A673 (cell line): Measurements from ENCODE around the gene HJURP.

Source experiments
- CTCF ChIP-seq: fragments of 300-800, 200-600 bp; sonication (generic); conservative IDR thresholded peaks from 2 replicates; pipeline ENCODE4 v1.5.1; 2017; ENCODE audit warnings: low read depth, mild to moderate bottlenecking, antibody characterized with exemption, low read length, moderate library complexity, mixed read lengths
- EZH2 ChIP-seq: fragments of 200-600 bp; sonication (generic); IDR thresholded peaks from 2 replicates; pipeline ENCODE4 v1.6.1; 2017; ENCODE audit warnings: borderline replicate concordance, low read depth, mild to moderate bottlenecking, mixed read lengths, antibody characterized with exemption, low read length; ENCODE audit not compliant: poor library complexity, severe bottlenecking

- TF ChIP-seq EZH2 (no peak), CTCF (no peak)
Observed at GRCh38 chr2:233844064-233844807, 10.1 kb downstream of the HJURP start.
